HepG2 (cell line): Measurements from ENCODE around the gene RNASE4. TPM values are rescaled to one million over a fixed set of nuclear protein-coding genes. Genes with fewer than 3 reads are reported as not detected.

ENCODE experiments used
- ATF1 ChIP-seq: IDR thresholded peaks from 2 replicates; pipeline ENCODE4 v1.6.1; 2016; ENCODE audit warnings: mild to moderate bottlenecking, control low read depth
- FOSL2 ChIP-seq: sonication (generic); formaldehyde crosslinking; IDR thresholded peaks from 2 replicates; pipeline ENCODE4 v1.4.0; 2020; ENCODE audit warnings: missing genetic modification reagents
- GATAD2A ChIP-seq: IDR thresholded peaks from 2 replicates; pipeline ENCODE4 v1.6.1; 2016
- MAFG ChIP-seq: sonication (generic); formaldehyde crosslinking; IDR thresholded peaks from 2 replicates; pipeline ENCODE4 v1.5.1; 2020; ENCODE audit warnings: mild to moderate bottlenecking, missing genetic modification reagents
- MIER3 ChIP-seq: IDR thresholded peaks from 2 replicates; pipeline ENCODE4 v1.6.1; 2016; ENCODE audit warnings: missing compliant biosample characterization, borderline replicate concordance
- MYNN ChIP-seq: sonication (generic); formaldehyde crosslinking; IDR thresholded peaks from 2 replicates; pipeline ENCODE4 v1.4.0; 2020; ENCODE audit warnings: mild to moderate bottlenecking, low read depth, missing genetic modification reagents
- NAIF1 ChIP-seq: sonication (generic); formaldehyde crosslinking; IDR thresholded peaks from 2 replicates; pipeline ENCODE4 v1.5.0; 2020; ENCODE audit warnings: mild to moderate bottlenecking, missing genetic modification reagents, borderline replicate concordance
- NONO ChIP-seq, 2 experiments: fragments of 450-650 bp in 1 of 2; sonication (generic) in 1 of 2; formaldehyde crosslinking in 1 of 2; IDR thresholded peaks in 1 of 2; conservative IDR thresholded peaks in 1 of 2; 2 replicates each; pipeline versions ENCODE4 v1.6.1 to v1.8.0; 2017 to 2022; ENCODE audit warnings: mild to moderate bottlenecking in 1 of 2, missing genetic modification reagents in 1 of 2, moderate library complexity in 1 of 2
- NR0B2 ChIP-seq: sonication (generic); formaldehyde crosslinking; IDR thresholded peaks from 2 replicates; pipeline ENCODE4 v1.4.0; 2020; ENCODE audit warnings: mild to moderate bottlenecking, missing genetic modification reagents
- PBX2 ChIP-seq: IDR thresholded peaks from 2 replicates; pipeline ENCODE4 v1.6.1; 2016; ENCODE audit warnings: control low read depth
- SMARCE1 ChIP-seq: fragments of 450-650 bp; IDR thresholded peaks from 2 replicates; pipeline ENCODE4 v1.6.1; 2017; ENCODE audit warnings: borderline replicate concordance
- SMYD3 ChIP-seq: sonication (generic); formaldehyde crosslinking; IDR thresholded peaks from 2 replicates; pipeline ENCODE4 v1.8.1; 2023; ENCODE audit warnings: mild to moderate bottlenecking, missing genetic modification reagents
- TFDP2 ChIP-seq: sonication (generic); formaldehyde crosslinking; IDR thresholded peaks from 2 replicates; pipeline ENCODE4 v1.4.0; 2020; ENCODE audit warnings: missing genetic modification reagents
- ZBTB39 ChIP-seq: sonication (generic); formaldehyde crosslinking; IDR thresholded peaks from 2 replicates; pipeline ENCODE4 v1.5.0; 2020; ENCODE audit warnings: missing genetic modification reagents
- ZEB1 ChIP-seq: IDR thresholded peaks from 2 replicates; pipeline ENCODE4 v1.6.1; 2012; ENCODE audit warnings: mild to moderate bottlenecking, low read depth, inconsistent platforms; ENCODE audit not compliant: insufficient replicate concordance
- ZNF205 ChIP-seq: IDR thresholded peaks from 2 replicates; pipeline ENCODE4 v1.6.1; 2018; ENCODE audit warnings: missing biosample characterization, missing genetic modification reagents
- ZNF224 ChIP-seq: sonication (generic); formaldehyde crosslinking; IDR thresholded peaks from 2 replicates; pipeline ENCODE4 v1.5.0; 2020; ENCODE audit warnings: mild to moderate bottlenecking, missing genetic modification reagents
- ZNF678 ChIP-seq: sonication (generic); formaldehyde crosslinking; IDR thresholded peaks from 2 replicates; pipeline ENCODE4 v1.4.0; 2020; ENCODE audit warnings: mild to moderate bottlenecking, missing genetic modification reagents
- ZNF724P ChIP-seq: sonication (generic); formaldehyde crosslinking; IDR thresholded peaks from 2 replicates; pipeline ENCODE4 v1.8.0; 2022; ENCODE audit warnings: missing genetic modification reagents, borderline replicate concordance
- ZNF841 ChIP-seq: sonication (generic); formaldehyde crosslinking; IDR thresholded peaks from 2 replicates; pipeline ENCODE4 v1.8.1; 2023; ENCODE audit warnings: missing genetic modification reagents, borderline replicate concordance
- polyA plus RNA-seq, 8 experiments: library from polyadenylated mRNA; depleted of rRNA in 3 of 8; stranded (reverse) in 7 of 8; unstranded in 1 of 8; fragments of >200 nt; fragmentation: Illumina TruSeq in 4 of 8; extraction: Trizol in 4 of 8; gene quantifications; 2 replicates each; pipeline versions ENCODE4 v1.2.1 to v1.2.3, GENCODE V29; 2011 to 2016; ENCODE audit warnings: low read depth in 4 of 8, missing spikeins in 1 of 8, mixed read lengths in 1 of 8; ENCODE audit not compliant: insufficient read depth in 1 of 8
- total RNA-seq, 5 experiments: library from RNA; depleted of rRNA; stranded (reverse); fragments of >200 nt; fragmentation: Illumina TruSeq; extraction: Trizol; gene quantifications; 2 replicates each; pipeline ENCODE4 v1.2.3, GENCODE V29; 2016; ENCODE audit warnings: low read depth in 1 of 5

RNASE4 gene
- total and polyA plus RNA-seq, 2 of the 13 experiments (the other 11 are each of a cell fraction or from before 2014, with no cell fraction given) = 109 to 983 TPM

GRCh38 chr14:20662968-20663732 lies 21.2 kb upstream of the RNASE4 start (continued):
- TF ChIP-seq ATF1 (CRISPR knock-in tag) = no peak
- TF ChIP-seq ZEB1 = no peak
- no peak for TF ChIP-seq NR0B2 (CRISPR knock-in tag)
- no peak for TF ChIP-seq FOSL2 (CRISPR knock-in tag)
- no peak for TF ChIP-seq ZNF841
- peak; percentile 80 for TF ChIP-seq GATAD2A (CRISPR knock-in tag)
- TF ChIP-seq ZNF678 (CRISPR knock-in tag) = no peak
- TF ChIP-seq NAIF1 = no peak
- TF ChIP-seq MIER3 (CRISPR knock-in tag) = peak; percentile 81; the same call in 1 of the 2 replicates
- TF ChIP-seq TFDP2 = 0 out of 2 replicates have a peak, but pooled peaks have one; percentile 43
- TF ChIP-seq ZNF224 = no peak
- TF ChIP-seq MYNN = 0 out of 2 replicates have a peak, but pooled peaks have one; percentile 35
- TF ChIP-seq ZBTB39 = no peak
- TF ChIP-seq ZNF205 (CRISPR knock-in tag) = 0 out of 2 replicates have a peak, but pooled peaks have one; percentile 52
- no peak for TF ChIP-seq SMARCE1
- no peak for TF ChIP-seq ZNF724P
- no peak for TF ChIP-seq PBX2 (CRISPR knock-in tag)
- no peak for TF ChIP-seq MAFG (CRISPR knock-in tag)
- TF ChIP-seq SMYD3 (CRISPR knock-in tag) = no peak
- no peak for TF ChIP-seq NONO (IDR thresholded peaks at IDR 0.05)
- TF ChIP-seq NONO (CRISPR knock-in tag; conservative IDR thresholded peaks at IDR 0.05) = 0 out of 2 replicates have a peak, but pooled peaks have one; percentile 35
